CD4-positive, alpha-beta T cell treated with Interleukin-15 for 4 hours (primary cell): Measurements from ENCODE around the gene PKD1L1.

Source experiments
- DNase-seq: peaks from one replicate; pipeline ENCODE4 v3.0.0-alpha.2; 2020; ENCODE audit warnings: low spot score

Gene PKD1L1

DNA sequence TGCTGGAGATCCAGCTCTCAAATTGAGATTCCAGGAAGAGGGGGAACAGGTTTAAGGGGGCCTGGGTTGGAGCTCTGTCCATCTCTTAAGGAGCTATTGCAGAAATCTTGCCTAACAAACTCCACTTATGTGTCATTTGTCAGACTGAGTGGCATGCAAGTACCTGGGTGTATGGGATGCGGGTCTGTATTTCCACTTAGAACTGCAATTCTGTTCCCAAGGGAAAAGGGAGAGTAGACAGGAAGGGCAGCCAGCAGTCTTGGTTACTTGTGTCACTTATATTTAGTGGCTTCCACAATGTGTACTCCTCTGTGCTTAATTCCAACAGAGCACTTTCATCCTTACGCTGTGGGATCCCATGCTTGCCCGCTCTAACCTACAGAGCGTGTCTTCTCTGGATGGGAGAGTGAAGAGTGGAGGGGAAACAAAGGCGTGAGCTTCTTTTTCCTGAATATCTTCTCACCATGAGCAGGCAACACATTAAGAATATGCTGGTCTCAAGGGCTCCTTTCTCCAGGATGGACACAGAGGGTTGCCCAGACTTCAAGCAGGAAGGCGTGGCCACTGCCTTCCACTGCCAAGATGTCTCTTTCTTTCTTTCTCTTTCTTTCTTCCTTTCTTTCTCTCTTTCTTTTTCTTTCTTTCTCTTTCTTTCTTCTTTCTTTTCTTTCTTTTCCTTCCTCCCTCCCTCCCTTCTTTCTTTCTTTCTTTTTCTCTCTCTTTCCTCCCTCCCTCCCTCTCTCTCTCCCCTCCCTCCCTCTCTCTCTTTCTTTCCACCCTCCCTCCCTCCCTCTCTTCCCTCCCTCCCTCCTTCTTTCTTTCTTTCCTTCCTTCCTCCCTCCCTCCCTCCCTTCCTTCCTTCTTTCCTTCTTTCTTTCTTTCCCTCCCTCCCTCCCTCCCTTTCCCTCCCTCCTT lies 212.6 kb downstream of the PKD1L1 start:
- no peak for DNase-seq

DNA sequence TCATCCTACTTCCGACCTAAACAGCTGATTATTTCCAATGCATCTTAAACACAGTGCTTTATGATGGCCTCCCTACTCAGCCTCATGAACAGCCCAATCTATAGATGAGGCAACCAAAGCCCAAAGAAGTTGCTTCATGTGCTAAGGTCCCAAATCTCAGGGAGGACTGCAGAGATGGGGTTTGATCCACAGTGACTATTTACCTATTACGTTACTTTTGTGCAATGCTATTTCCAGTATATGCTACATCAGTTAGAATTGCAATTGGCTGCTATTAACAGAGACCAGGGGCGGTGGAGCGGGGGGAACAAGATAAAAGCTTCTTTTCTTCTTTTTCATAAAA lies 213.3 kb downstream of the PKD1L1 start:
- no peak for DNase-seq

DNA sequence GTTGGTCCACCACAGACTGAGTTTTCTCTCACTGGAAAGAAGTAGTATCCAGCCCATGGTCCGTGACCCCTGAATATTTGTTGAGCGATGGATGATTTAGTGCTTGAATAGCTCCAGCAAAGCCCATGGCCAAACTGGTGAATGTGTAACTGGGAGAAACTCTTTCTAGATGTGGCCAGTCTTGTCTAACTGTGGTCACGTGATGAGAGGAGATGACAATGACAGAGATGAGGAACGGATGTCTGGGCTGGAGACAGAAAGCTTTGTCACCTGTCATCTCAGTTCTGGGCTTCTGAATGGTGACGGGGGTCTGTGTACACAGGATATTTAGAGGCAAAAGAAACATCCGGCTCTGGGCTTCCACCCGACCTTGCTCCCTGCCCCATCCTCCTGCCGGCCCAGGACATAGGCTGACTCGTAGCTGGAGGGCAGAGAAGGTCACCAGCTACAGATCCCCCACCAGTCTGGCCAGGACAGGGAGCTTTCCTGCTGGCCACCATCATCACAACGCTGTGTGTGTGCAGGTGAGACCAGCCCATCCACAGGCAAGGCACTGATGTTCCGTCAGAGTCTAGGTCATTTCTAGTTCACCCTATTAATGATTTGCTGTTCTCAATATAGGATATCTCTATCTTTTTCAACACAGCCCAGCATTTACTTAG lies 213.8 kb downstream of the PKD1L1 start:
- no peak for DNase-seq

DNA sequence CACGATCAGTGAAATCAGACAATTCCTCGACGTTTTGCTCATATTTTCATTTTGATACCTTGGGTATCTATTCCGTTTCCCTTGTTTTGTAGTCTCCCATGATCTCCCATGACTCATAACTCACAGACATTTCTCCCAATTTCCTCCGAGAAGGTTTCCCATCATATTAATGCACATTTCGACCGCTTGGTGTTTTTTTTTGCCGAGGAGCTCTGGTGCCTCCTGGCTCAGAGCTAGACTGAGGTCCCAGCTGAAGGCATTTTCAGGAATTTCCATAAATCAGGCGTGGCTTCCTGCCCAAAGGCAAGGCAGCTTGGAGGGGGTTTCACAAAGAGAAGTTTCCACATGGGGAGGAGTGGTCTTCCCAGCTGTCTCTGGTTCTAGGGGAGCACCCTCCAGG lies 218.1 kb downstream of the PKD1L1 start:
- DNase-seq = no peak

DNA sequence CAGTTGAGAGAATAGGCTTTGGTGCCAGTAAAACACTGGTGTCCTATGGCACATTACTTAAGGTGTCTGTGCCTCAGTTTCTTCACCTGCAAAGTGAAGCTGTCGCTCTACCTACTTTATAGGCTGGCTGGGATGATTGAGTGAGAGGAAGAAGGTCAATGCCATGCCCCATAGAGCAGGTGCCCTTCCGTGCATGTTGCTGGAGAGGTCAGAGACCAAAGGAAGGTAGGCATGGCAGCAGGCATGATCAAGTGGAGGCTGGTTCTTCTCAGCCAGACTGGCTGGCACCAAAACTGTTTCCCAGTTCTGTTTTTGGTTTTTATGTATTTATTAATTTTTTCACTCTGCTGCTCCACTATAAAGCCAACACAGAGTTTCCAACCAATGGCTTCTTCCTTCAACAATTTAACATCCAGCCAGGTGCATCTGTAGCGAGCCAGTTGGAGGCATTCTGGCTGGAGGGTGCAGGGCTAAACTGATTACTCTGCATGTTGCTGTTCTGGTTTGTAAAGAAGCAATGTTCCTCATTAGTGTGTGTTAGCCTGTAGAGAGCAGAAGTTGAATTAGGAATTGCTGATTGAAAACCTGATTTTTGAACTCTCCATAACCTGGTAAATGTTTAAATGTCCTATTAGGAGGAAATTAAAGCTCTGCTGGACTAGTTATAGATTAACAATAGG lies 222.1 kb downstream of the PKD1L1 start:
- DNase-seq = no peak

DNA sequence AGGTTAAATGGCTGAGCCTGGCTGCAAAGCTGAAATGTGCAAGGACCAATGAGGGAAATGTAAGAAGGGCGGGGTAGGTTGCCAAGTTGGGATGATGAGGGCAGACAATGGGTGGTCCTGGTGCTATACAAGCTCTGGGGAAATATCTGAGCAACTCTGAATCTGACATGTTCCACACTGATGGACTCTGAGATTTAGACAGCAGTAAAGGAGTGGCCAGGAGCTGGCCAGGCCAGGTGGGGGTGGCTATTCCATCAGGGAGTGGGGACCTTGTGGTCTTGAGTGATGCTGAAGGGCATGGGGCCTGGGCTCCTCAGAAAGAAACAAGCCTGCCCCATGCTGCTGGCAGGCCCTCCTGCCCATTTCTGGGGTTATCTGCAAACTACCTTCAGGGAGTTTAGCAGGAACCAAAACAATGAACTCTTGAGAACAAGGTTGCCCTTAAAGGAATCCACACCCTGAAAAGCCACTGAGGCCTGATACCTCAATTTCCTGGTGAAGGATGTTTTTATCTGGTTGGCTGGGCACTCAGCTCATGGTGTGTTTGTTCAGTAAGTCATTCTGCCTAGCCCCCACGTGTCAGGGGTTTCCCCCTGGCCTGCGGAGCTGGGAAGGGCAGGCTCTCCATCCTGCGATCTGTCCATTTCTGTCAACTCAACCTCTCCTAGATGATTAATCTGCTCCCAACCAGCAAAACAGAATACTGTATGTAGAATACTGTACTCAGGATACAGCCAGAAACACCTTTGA lies 223.1 kb downstream of the PKD1L1 start:
- DNase-seq = no peak
